ENCODE results near the gene GRIK2.

GRCh38 chr6:101417900-101418299 lies 24.4 kb downstream of the GRIK2 start:
- TF ChIP-seq CTCF (IDR thresholded peaks at IDR 0.05) = no peak
- no peak for TF ChIP-seq ZFX (IDR thresholded peaks at IDR 0.05; ENCODE audit: borderline replicate concordance)
